Activated CD4-positive, alpha-beta T cell treated with anti-CD3 and anti-CD28 coated beads, Interleukin-2, amount 10 ng/mL, durations not matched to agents 24 days and 14 days (primary cell): ENCODE data around the gene PCDHGB1. TPM values are rescaled to one million over a fixed set of nuclear protein-coding genes. Genes with fewer than 3 reads are reported as not detected.

ENCODE experiments used
- DNase-seq: peaks from one replicate; pipeline ENCODE4 v3.0.0; 2022
- H3K27ac Mint-ChIP-seq: one replicate; pipeline ENCODE4 v1.8.0; 2022; ENCODE audit warnings: mild to moderate bottlenecking, mixed read lengths
- H3K27me3 Mint-ChIP-seq: one replicate; pipeline ENCODE4 v1.8.0; 2022; ENCODE audit warnings: mixed read lengths
- H3K36me3 Mint-ChIP-seq: one replicate; pipeline ENCODE4 v1.8.0; 2022; ENCODE audit warnings: low read depth, mild to moderate bottlenecking, mixed read lengths
- H3K4me1 Mint-ChIP-seq: one replicate; pipeline ENCODE4 v1.8.0; 2021; ENCODE audit warnings: mixed read lengths
- H3K4me3 Mint-ChIP-seq: one replicate; pipeline ENCODE4 v1.8.0; 2022; ENCODE audit warnings: mild to moderate bottlenecking, moderate library complexity, mixed read lengths
- H3K9me3 Mint-ChIP-seq: one replicate; pipeline ENCODE4 v1.8.0; 2021; ENCODE audit warnings: mixed read lengths
- intact Hi-C: fragments of 100-400 bp; cut with micrococcal nuclease; formaldehyde crosslinking; loops from one replicate; pipeline ENCODE4 v1.15.1; 2023
- total RNA-seq: library from RNA; stranded (reverse); gene quantifications from 2 replicates; pipeline ENCODE4 v1.2.3, GENCODE V29; 2022

The PCDHGB1 gene
- total RNA-seq, 1 donor from 2014 or later, result 0.14 TPM

GRCh38 chr5:141399555-141400258, 49.8 kb downstream of the PCDHGB1 start:
- no peak for DNase-seq
- no peaks in the 10 kb centered on the region for H3K4me1 Mint-ChIP-seq
- intact Hi-C loops, result no loop called here
- no peaks in the 10 kb centered on the region for H3K36me3 Mint-ChIP-seq
- H3K27ac Mint-ChIP-seq, result no peak overlapping the region
- H3K4me3 Mint-ChIP-seq, result no peak overlapping the region
- peaks cover 22% of the 10 kb centered on the region for H3K9me3 Mint-ChIP-seq
- peaks cover 30% of the 10 kb centered on the region for H3K27me3 Mint-ChIP-seq

Other genes starting within 250 kb of the PCDHGB1 start
- gene PCDHB3, start 249.6 kb upstream of the PCDHGB1 start, total RNA-seq, result not detected in 2 replicates
- gene PCDHB4, start 228.3 kb upstream of the PCDHGB1 start, total RNA-seq, result not detected in 2 replicates
- not detected in 2 replicates for gene PCDHB5, start 214.9 kb upstream of the PCDHGB1 start, total RNA-seq
- not detected in 2 replicates for gene PCDHB6, start 200.0 kb upstream of the PCDHGB1 start, total RNA-seq
- gene PCDHB7, start 177.5 kb upstream of the PCDHGB1 start, total RNA-seq, result not detected in 2 replicates
- not detected in 2 replicates for gene PCDHB8, start 172.3 kb upstream of the PCDHGB1 start, total RNA-seq
- gene PCDHB16, start 167.7 kb upstream of the PCDHGB1 start, total RNA-seq, result not detected in 2 replicates
- gene PCDHB9, start 162.9 kb upstream of the PCDHGB1 start, total RNA-seq, result not detected in 2 replicates
- gene PCDHB10, start 157.7 kb upstream of the PCDHGB1 start, total RNA-seq, result not detected in 2 replicates
- not detected in 2 replicates for gene PCDHB11, start 150.5 kb upstream of the PCDHGB1 start, total RNA-seq
- not detected in 2 replicates for gene PCDHB12, start 141.4 kb upstream of the PCDHGB1 start, total RNA-seq
- 0.05 TPM in 1 of 2 replicates, not detected in the other for gene PCDHB13, start 136.2 kb upstream of the PCDHGB1 start, total RNA-seq
- gene PCDHB14, start 126.8 kb upstream of the PCDHGB1 start, total RNA-seq, result not detected in 2 replicates
- gene PCDHB15, start 104.7 kb upstream of the PCDHGB1 start, total RNA-seq, result not detected in 2 replicates
- 0.14 and 0.23 TPM in 2 replicates for gene SLC25A2, start 46.0 kb upstream of the PCDHGB1 start, total RNA-seq
- 71.5 and 75.0 TPM in 2 replicates for gene TAF7, start 29.3 kb upstream of the PCDHGB1 start, total RNA-seq
- 0.07 and 0.09 TPM in 2 replicates for gene PCDHGA1, start 19.6 kb upstream of the PCDHGB1 start, total RNA-seq
- 0.07 and 0.12 TPM in 2 replicates for gene PCDHGA2, start 11.3 kb upstream of the PCDHGB1 start, total RNA-seq
- gene PCDHGA3, start 6.3 kb upstream of the PCDHGB1 start, total RNA-seq, result 0.14 and 0.19 TPM in 2 replicates
- 0.33 and 0.37 TPM in 2 replicates for gene PCDHGA4, start 4.9 kb downstream of the PCDHGB1 start, total RNA-seq
- 0.63 and 0.97 TPM in 2 replicates for gene PCDHGB2, start 9.9 kb downstream of the PCDHGB1 start, total RNA-seq
- 0.19 and 0.51 TPM in 2 replicates for gene PCDHGA5, start 14.1 kb downstream of the PCDHGB1 start, total RNA-seq
- gene PCDHGB3, start 20.1 kb downstream of the PCDHGB1 start, total RNA-seq, result 0.40 and 0.49 TPM in 2 replicates
- gene PCDHGA6, start 23.8 kb downstream of the PCDHGB1 start, total RNA-seq, result 0.31 and 0.54 TPM in 2 replicates
- gene PCDHGA7, start 32.6 kb downstream of the PCDHGB1 start, total RNA-seq, result 0.05 and 0.23 TPM in 2 replicates
- gene PCDHGB4, start 37.6 kb downstream of the PCDHGB1 start, total RNA-seq, result 0.21 TPM in 2 replicates
- gene PCDHGA8, start 42.5 kb downstream of the PCDHGB1 start, total RNA-seq, result 0.02 and 0.09 TPM in 2 replicates
- gene PCDHGB5, start 47.8 kb downstream of the PCDHGB1 start, total RNA-seq, result 0.43 and 0.47 TPM in 2 replicates
- 0.33 and 0.44 TPM in 2 replicates for gene PCDHGA9, start 52.7 kb downstream of the PCDHGB1 start, total RNA-seq
- gene PCDHGB6, start 57.9 kb downstream of the PCDHGB1 start, total RNA-seq, result 0.09 and 0.14 TPM in 2 replicates
- gene PCDHGA10, start 62.9 kb downstream of the PCDHGB1 start, total RNA-seq, result 0.07 and 0.21 TPM in 2 replicates
- 0.12 and 0.17 TPM in 2 replicates for gene PCDHGB7, start 67.6 kb downstream of the PCDHGB1 start, total RNA-seq
- gene PCDHGA11, start 71.0 kb downstream of the PCDHGB1 start, total RNA-seq, result 0.23 and 0.31 TPM in 2 replicates
- gene PCDHGA12, start 80.4 kb downstream of the PCDHGB1 start, total RNA-seq, result 0.12 and 0.16 TPM in 2 replicates
- gene PCDHGC3, start 125.9 kb downstream of the PCDHGB1 start, total RNA-seq, result 0.24 and 0.58 TPM in 2 replicates
- gene PCDHGC4, start 134.9 kb downstream of the PCDHGB1 start, total RNA-seq, result not detected in 2 replicates
- not detected in 2 replicates for gene PCDHGC5, start 139.0 kb downstream of the PCDHGB1 start, total RNA-seq